Measurements from ENCODE around the gene SLC9A9.
A peak's percentile ranks its signal among the peaks of the same experiment; 100 is the strongest.

SLC9A9 gene

GRCh38 chr3:143634427-143634826, 213.8 kb downstream of the SLC9A9 start:
- no peak for DNase-seq

DNA sequence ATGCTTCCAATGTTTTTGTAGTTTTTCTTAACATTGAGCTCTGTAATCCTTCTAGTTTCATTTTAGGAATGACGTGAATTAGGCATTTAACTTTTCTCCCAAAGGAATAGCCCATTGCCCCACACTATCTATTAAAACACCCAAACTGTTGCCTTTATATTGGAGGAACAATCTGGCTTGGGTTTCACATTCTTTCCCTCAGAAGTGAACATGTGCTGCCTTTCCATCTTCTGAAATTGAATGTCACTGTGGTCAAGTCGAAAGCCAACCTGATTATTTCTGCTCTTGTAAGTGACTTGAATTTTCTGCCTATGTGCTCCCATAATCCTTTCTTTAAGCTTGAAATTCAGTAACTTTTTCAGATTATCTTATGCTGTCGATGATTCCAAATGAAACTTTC, 214.5 kb downstream of the SLC9A9 start:
- DNase-seq, result no peak

DNA sequence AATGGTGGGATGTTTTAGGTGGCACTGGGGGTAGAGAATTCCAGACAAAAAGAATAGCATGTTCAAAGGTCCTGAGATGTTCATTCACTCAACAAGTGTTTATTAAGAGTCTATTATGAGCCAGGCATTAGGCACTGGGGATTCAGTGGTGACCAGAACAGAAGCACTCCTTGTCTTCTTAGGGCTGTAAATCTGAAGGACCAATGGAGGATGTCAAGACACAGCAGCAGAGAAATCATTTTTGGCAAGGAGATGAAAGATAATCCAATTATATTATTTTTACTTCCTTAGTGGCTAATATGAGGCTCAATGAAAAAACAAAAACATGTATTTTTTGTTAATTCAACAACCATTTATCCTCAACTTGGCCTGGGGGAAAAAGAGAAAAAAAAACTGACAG, 218.5 kb downstream of the SLC9A9 start:
- DNase-seq, result no peak

- no peak for DNase-seq
Measured at GRCh38 chr3:143628971-143629370, 219.3 kb downstream of the SLC9A9 start.

DNA sequence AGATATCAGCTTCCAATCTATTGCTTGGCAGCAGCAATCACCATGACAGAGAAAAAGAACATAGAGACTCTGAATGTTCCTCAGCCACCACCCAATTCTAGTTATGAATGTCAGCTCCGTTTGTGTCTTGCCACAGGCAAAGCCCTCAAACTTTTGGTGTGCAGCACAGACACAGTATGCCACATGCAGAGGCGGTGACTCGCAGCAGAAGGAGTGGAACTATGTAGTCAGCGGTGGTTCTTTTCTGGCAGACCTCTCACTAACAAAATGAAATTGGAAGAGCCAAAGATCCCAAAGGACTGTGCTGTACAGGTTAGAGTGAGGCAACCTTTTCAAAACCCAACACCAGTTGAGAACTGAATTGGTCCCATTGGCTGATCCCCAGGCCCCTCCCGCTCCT, 220.9 kb downstream of the SLC9A9 start:
- no peak for DNase-seq

DNA sequence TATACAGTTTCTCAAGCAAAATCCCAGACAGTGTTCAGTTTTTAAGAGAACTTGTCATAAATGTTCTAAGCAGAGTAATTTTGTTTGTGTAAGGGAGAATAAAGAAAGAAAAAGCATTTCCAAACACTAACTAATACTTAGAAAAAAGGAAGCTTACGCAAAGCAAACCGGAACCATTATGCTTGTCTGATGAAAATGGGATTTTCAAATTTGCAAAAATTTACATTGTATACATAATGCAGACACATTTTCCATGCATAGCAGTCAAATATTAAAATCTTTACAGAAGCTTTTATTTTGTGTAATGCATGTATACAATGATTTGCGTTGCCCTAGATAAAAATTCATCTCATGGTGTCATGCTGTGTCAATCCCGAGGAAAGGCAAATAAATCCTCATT, 229.0 kb downstream of the SLC9A9 start:
- no peak for DNase-seq

GRCh38 chr3:143617050-143617449, 231.2 kb downstream of the SLC9A9 start:
- DNase-seq, result no peak

DNA sequence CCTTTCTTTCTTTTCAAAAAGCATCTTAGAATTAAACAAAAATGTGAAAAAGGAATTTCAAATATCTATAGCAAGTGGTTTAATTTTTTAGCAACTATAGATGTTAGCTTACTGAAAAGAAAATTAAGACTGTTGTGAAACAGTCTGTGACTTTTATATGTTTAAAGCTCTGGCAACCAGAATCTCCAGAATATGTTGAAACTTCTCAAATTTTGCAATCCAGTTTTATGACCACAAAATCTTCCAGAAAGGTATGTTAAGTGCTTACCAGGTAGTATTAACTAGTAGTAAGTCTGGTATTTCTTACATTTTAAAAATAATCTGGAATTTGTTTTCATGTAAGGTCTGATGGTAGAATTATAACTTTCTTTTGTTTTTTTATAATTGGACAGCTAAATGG, 235.0 kb downstream of the SLC9A9 start:
- DNase-seq, result no peak

DNA sequence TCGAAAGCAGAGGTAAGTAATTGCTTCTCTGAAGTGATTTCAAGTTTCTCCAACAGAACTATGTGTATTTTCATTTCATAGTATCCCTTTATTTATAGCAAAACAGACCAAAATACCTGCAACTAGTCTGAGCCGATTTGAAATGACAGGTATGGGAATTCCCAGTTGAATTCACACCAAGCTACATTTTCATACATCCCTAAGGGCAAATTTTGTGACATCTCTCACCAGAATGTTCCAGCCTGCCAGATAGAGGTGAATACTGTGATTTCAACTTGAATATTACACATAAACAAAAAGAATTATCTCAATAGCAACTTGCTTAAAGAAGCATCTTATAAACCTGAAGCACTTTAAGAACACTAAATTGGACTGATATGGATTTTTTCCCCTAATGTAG, 235.7 kb downstream of the SLC9A9 start:
- no peak for DNase-seq

DNA sequence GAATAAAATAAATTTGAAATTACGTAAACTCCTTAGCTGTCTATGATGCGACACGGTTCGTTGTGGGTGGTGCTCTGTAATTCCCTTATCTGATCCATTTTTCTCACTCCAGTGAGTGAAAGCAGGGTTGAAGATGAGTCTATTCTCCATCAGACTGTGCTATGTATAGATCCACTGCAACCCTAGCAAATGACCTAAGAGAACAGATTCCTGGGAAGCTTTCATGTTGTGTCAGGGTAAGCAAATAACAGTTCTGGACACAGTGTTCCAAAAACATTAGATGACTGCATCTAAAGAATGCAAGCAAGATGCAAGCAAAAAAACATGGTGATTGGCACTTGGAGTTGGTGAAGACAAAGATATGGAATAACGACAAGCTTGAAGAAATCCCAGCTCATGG, 239.3 kb downstream of the SLC9A9 start:
- no peak for DNase-seq

DNA sequence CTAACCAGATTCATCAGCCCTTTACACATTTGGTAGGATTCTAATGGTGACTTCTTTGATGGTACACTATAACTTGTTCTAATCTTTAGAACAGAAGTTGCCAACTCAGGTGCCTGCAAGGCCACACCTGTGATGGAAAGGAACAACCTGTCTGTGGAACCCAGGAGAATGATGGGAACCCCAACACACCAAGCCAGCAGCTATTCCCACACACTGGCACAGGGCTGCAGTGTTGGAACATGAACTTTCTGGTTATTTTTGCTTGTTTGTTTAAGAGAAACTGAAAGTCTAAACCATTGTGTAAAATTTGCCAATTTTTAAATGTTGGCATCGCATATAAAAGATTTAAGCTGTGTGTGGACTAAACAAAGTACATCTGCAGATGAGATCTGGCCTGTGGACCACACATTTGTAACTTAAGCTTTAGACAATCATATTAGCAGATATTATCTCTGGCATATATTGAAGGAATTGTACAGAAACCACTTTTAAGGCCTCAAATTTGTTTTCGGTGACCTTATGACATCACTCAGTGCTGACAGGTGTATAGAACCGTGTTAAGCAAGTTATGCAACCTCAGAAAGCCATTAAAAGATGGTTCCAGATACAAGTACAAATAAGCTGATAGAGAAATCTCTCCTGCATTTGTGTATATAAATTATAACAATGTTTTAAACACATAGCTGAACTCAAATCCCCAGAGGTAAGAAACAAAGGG, 242.9 kb downstream of the SLC9A9 start:
- no peak for DNase-seq

DNA sequence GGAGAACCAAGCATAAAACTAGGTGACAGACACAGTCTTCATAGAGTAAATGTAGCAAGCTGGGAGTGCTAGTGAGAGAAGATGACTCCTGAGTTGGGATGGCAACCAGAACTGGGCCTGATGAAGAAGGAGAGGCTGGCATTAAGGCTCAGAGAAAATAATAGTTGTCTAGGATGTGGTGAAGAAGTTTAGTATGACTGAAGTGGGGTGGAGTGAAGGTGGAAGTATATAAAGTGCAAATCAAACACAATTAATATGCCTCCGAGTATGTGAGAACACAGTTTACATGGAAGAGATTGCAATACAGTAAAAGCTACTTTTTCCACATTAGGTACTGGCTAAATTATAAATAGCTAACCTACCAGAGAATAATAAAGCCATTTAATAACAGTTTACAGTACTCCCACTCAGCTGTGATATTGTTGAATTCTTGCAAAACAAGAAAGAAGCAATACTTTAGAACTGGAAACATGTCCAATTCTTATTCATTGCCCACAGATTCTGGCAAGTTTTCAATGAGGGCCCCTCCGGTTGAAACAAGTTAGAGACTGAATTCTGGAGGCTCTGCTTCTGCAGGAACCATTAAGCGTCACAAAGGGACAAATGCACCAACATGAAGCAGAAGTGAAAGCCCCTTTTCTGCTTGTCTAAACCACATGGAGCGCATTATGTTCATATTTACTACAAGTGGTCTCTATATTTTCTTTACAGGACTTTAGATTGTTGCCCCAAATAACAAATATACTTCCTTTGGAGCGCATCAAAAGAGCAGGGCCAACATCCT, 243.7 kb downstream of the SLC9A9 start:
- no peak for DNase-seq

DNA sequence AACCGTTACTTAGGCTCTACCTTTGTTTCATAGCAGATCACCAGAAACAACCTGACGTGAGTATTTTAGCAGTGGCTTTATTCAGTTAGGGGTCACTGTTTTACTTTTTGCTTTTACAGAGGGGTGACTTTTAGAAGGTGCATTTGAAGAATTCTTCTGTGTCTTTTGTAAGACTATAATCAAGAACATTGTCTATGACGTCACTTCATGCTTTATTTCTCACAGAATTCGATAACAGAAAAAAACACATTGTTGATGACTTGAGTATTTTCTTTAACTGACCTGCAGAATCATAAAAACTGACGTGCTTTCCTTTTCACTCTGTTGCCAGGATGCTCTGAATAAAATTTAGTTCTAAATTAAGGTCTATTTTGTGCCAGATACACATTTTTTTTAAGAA, 244.5 kb downstream of the SLC9A9 start:
- DNase-seq, result no peak

DNA sequence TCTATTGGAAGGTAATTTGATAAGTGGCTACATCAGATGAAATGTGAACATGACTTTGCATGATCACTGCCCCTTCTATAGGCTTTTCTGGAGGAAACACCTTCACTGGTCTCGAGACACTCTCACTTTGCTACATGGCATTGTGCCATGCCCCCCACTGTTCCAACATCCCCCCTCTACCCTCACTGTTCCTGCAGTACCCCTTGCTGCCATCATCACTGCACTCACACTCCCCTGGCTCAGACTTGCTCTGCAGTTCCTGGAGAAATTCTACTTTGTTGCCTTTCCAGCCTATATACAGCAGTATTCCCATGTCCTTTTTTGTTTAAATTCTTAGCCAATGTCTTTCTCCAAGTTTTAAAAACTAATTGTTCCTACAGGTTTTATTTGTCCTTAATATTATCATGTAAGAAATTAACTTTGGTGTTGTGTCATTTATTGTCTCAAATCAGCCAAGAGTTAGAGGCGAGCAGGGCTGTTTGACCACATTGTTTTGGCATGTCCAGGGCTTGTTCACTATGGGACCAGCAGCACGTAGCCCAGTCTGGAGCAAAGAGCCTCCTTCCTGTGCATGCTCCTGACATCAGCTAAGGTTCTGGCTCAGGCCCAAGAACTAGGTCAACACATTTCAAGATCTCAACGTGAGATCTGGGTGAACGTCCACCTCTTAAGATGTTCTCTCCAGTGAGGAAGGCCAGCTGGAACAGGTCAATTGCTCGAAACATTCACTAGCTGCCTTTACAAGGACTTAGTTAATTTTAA, 246.4 kb downstream of the SLC9A9 start:
- no peak for DNase-seq

GRCh38 chr3:143600756-143601718, 247.2 kb downstream of the SLC9A9 start:
- DNase-seq, result no peak

DNA sequence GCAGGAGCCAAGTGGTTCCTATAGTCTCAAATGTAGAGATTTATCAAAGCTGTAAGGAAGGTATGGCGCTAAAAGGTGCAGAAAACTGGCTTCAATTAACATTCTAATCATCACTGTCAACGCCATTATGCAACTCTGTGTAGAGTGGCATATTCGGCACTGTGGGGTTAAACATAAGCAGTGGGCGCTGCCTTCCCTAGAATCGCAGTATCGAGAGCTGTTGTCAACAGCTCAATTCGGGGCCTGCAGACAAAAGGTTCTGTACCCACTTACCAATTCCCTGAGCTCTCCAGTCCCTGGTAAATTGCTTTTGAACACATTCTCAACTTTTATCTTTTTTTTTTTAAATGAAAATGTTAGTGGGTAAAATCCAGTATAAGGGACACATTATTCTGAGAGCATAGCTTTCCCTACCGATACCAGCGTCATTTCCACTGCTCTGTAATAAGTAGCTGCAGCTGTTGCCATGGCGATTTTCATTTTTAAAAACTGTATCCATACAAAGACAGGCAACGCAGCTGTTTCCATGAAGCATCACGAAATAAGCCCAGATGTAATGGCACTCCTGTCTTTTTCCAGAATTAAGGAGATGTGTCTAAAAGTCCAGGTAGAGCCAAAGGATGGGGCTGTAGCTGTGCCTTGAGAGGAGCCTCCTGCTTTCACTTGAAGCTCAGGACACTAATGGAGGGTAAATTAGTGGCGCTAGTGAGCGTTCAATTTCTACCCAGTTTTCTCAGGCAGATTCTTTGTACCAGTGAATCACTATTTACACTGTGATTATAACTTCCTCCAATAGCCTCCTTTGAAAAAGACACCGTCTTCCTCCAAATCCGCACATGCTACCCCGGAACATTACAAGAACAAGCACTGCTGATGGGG, 250.3 kb downstream of the SLC9A9 start:
- no peak for DNase-seq

DNA sequence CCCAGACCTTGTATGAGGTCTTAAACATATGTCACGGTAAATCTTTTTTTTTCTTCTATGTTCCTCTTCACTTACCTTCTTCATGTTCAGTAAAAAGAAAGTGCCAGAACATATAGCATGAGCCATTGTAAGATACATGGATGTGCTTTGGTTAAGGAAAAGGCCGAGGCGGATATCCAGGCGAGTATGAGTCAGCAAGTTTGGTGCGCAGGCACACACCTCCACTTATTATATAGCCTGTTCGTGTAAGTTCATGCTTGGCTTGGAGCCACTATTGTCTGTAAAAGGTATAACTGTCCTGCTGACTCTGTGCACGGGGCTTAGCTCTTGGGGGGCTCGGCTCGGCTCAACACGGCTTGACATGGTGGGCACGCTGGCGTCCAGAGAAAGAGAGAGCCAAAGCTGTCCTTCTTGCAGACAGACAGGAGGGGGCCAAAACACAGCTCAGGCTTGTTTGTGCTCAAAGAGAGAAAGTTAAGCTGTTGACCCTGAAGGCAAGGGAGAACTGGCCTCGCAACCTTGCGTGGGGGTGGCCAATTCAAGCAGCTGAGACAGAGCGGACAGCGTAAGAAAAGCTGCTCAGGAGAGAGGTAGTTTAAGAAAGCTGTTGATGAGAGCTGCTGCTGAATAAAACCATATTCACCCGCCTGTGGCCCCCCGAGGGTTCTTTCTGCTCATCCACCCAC, 251.2 kb downstream of the SLC9A9 start:
- no peak for DNase-seq

DNA sequence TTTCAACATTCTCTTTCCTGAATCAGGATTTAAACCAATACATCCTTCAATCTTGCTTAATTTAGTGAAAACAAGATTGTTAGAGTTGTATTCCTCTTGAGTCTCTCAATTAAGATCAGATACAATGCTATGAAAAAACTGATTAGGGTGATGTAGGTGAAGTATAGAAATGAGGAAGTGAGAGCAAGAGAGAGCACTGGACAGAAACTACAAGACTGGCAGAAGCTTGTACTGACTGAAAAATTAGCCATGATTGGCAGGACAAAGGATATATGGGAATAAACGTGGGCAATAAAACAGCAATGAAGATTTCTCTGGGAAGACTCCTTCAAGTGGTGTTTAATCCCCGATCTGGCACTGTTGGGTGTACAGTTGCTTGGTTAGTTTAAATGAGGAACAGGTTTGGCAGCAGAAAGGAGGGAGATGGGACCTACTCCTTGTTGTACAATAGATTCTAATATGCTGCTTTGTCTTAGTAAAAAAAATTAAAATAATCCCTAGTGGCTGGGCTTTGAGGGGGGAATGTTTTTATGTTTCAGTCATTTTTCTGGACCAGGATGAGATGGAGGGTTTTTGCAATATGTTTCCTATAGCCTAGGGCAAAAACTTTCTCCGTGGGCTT, 252.7 kb downstream of the SLC9A9 start:
- DNase-seq, result no peak

DNA sequence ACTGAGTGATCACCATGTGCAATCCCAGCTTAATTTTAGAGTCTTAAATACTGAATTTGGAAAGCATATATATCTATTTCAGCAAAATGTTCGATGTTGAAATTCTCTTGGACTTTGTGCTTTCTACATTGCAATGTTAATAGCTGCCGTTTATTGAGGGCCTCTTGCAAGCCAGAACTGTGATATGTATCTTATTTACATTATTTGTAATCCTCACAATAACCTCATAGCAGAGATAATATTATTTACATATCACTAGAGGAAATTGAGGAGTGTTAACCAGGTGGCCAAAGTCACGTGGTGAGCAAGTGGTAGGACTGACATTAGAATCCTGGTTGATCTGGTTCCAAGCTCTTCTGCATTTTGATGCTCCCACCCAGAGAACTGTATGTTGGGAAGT, 254.1 kb downstream of the SLC9A9 start:
- DNase-seq, result no peak

DNA sequence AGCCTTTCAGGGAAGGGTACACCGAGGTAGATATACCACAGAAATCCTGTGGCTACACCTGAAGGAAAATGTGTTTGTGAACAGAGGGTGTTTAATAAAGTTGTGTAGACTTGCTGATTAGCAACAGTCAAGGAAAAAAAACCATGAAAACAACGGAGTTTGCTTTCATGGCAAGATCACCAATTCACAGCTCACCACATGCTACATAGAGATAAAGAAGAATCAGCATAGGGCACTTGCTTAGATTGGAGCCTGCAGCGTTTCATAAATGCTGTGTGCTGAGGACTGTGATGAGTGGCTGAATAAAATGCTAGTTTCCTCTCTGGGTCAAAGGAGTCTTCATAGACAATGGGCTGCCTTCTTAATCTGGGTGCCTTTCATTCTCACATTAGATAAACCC, 257.6 kb downstream of the SLC9A9 start:
- DNase-seq, result peak; percentile 88

GRCh38 chr3:143586576-143586975, 261.7 kb downstream of the SLC9A9 start:
- DNase-seq, result no peak

Measured in hematopoietic multipotent progenitor cell treated with erythropoietin and hydrocortisone succinate and interleukin-3 and kit ligand, for 6 days (in vitro differentiated cells).